Lower leg skin (tissue), 3 donors: ENCODE results near the gene ZNF18.

ENCODE experiments used
- CTCF ChIP-seq, 3 donors: fragments of 450-650 bp; IDR thresholded peaks; one replicate each; pipeline ENCODE4 v1.5.1; 2016; ENCODE audit warnings: antibody characterized with exemption in 3 of 3, mild to moderate bottlenecking in 3 of 3, moderate library complexity in 2 of 3
- POLR2A ChIP-seq, 2 donors: fragments of 450-650 bp; IDR thresholded peaks; one replicate each; pipeline ENCODE4 v1.6.1; 2016 to 2017; ENCODE audit warnings: antibody characterized with exemption in 2 of 2, mild to moderate bottlenecking in 1 of 2, moderate library complexity in 1 of 2

GRCh38 chr17:12043702-12044101, 46.4 kb upstream of the ZNF18 start:
- TF ChIP-seq CTCF (IDR thresholded peaks at IDR 0.05): no peak
- TF ChIP-seq POLR2A (IDR thresholded peaks at IDR 0.05): no peak
